Right lobe of liver (tissue), 4 donors: Measurements from ENCODE around the gene CEP20.

Experiments
- CTCF ChIP-seq, 4 donors: fragments of 200-600 bp in 3 of 4; fragments of 450-650 bp in 1 of 4; IDR thresholded peaks; one replicate each; pipeline versions ENCODE4 v1.5.1 to v1.8.0; 2016 to 2022; ENCODE audit warnings: antibody characterized with exemption in 4 of 4, mild to moderate bottlenecking in 2 of 4
- POLR2A ChIP-seq: fragments of 450-650 bp; IDR thresholded peaks from one replicate; pipeline ENCODE4 v1.6.1; 2017; ENCODE audit warnings: antibody characterized with exemption, mild to moderate bottlenecking
- donor health status: DM: no; HTN: no; CAD: no.
- donor health status: DM: no; HTN: no; CAD: no.
- donor health status: DM: no; HTN: yes; CAD: no.

GRCh38 chr16:15897121-15897780 lies 8.8 kb upstream of the CEP20 start:
- TF ChIP-seq CTCF (IDR thresholded peaks at IDR 0.05) (no peak), POLR2A (no peak)
